NCI-H2171 treated with DMSO at 0.1 percent for 48 hours (cell line): ENCODE measurements around the gene KRT7.
A peak's percentile ranks its signal among the peaks of the same experiment; 100 is the strongest.
"Not testable (repeated sequence)": the region's sequence is repeated elsewhere in the genome, so short reads cannot be mapped to it uniquely, and the experiment has no call there.

ENCODE experiments used
- DNase-seq: peaks from one replicate; lab custom pipeline; 2025; lab: John Stamatoyannopoulos, UW

KRT7 gene

GRCh38 chr12:52278575-52279421, 45.8 kb downstream of the KRT7 start:
- peak; percentile 56 for DNase-seq

DNA sequence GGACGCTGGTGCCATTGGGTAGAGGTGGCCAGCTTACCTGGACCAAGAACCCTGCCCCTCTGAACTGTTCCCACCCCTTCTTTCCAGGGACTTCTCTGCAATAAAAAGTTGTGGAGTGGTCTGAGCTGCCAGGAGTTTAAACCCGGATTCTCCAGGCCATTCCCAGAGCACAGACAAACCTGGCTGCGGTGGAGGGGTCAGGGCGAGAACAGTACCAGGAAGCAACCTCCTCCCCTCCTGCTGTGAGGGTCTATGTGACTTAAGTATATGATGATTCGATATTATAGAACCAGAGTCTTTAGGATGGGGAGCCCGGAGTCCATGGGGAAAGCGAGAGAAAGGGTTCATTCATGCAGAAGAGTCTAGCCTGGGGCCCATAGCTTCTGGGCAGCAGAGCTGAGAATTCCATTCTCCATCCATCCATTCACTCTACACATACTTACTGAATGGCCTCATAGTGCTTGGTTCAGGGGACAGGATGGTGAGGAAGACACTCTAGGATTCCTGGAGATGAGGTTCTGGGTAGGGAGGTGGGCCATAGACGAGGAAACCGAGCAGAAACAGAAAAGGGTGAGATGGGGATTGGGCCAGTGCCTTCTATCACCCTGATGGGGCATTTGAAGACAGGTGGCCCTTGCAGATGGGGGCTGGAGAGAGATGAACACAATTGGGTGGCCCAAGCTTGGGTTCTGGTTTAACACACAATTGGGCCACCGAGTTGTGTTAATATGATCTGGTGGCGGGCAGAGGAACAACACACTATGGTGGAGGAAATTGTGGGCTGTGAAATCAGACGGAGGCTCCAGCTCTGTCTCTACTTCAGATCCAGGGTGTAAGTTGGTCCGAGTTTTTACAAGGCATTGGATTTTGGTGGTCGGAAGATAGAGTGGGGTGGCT, 46.6 kb downstream of the KRT7 start:
- DNase-seq, result no peak

- no peak for DNase-seq
These were observed 47.3 kb downstream of the KRT7 start for GRCh38 chr12:52280319-52280795.

DNA sequence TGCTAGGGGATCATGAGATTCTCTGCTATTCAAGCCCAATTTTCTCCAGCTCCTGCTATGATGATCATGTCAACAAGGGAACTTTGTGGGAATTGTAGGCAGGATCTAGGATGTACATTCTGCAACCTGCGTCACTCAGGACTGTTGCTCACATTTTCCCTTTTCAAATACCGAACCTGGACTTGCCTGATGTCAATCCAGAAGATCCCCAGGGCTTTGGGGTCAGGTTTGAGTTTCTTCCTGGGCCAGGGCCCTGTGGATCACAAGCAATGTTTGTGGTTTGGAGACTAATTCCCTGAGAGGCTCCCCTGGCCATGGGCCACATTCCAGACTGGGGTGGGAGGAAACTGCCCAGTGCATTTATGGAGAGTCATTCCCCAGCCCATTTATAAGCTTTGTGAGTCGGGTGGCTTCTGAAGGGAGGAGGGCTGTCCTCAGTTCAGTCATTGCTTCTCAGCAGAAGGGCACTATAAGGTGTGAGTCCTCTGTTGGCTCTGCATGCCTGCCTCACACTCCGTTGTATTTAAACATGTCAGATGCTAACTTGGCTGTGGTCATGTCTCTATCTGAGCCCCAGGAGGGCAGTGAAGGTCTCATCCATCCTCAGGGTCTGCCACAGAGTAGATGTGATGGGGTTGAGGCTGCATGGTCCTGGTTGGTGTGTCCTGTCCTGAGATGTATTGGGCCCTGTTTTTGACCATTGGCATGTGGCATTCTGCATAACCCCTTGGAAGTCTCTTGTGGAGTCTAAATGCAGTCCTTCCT, 47.9 kb downstream of the KRT7 start:
- no peak for DNase-seq

DNA sequence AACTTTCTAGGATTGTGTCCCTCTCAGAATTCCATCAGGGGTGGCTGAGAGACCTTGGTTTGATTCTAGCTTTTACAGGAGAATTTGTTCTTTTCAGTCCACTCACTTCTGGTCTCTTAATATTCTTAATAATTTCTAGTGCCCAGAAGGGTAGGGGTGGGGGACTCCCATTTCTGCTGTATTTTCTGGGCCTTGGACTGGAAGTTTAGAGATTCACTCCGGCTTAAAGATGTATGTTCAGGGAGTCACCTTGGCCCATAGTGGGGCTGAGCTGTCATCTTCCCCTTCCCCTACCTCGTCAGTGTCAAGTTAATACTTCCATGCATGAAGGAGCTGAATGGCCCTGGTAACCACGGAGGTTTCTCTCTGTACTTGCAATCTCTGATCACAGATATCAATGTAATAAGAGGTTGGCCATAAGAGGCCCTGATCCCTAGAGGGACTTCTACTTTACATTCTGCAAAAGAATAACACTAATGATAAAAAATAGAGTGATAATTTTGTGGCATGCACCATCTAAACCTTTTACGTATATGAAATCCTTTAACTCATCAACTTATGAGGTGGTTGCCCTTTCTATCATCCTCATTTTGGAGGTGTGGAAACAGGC, 51.6 kb downstream of the KRT7 start:
- DNase-seq, result no peak

DNA sequence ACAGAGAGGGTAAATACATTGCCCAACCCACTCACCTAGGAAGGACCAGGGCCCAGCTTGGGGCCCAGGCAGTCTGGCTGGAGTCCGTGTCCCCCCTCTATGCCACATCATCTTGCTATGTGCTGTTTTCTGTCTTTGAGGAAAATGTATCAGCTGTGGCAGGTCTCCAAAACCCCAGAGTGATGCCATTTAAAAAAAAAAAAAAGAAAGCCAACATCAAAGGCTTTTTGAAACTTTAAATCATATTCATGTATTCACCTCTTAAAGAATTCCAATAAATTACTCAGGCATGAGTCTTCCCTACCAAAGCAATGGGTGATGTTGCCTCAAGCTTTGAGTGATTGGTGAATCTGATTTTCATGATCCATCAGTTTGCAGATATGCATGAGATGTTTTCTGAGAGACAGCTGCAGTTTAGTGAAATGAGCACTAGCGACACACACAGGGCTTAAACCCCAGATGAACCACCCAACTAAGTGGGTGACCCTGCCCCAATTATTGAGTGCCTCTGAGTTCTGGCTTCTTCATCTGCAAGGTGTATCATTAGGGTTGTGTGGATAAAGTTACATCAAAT, 52.2 kb downstream of the KRT7 start:
- DNase-seq, result no peak

DNA sequence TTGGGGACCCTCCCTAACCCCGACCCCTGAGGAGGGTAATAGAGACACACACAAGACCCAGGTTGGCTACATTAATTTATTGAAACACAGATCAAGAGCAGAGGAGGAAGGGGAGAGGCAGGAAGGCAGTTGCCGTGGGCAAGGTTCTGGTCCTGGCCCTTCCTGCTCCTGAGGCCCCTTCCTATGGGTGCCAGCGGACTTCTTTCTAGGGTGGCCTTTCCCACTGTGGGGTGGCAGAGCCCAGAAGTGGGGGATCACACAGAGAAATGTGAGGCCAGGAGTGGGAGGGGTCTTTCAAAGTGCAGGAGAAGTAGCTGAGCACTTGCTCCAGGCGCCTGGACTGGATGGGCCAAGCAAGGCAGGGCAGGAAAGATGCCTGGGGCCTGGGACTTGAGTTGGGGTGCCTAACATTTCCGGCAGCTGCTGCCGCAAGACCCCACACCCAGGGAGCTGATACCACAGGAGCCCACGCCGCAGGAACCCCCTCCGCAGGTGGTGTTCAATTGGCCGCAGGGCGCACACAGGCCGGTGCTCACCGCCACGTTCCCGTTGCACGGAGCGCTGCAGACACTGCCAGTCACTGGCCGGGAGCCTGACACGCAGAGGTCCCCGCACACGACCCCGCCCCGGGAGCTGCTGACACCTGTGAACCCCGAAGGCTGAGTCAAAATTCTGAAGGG, 52.9 kb downstream of the KRT7 start:
- DNase-seq, result no peak

GRCh38 chr12:52286857-52287785, 54.1 kb downstream of the KRT7 start:
- DNase-seq, result not testable (repeated sequence)

- DNase-seq, result not testable (repeated sequence)
These were observed 55.1 kb downstream of the KRT7 start for GRCh38 chr12:52287816-52288805.

- peak; percentile 62 for DNase-seq
These were observed 57.6 kb downstream of the KRT7 start for GRCh38 chr12:52290483-52291134.

GRCh38 chr12:52291267-52291935, 58.4 kb downstream of the KRT7 start, which contains the start of gene KRT81:
KRT81 (minus strand) TSS chr12:52291534; CDS start chr12:52291465, 69 bp downstream.
- peak; percentile 66 for DNase-seq

DNA sequence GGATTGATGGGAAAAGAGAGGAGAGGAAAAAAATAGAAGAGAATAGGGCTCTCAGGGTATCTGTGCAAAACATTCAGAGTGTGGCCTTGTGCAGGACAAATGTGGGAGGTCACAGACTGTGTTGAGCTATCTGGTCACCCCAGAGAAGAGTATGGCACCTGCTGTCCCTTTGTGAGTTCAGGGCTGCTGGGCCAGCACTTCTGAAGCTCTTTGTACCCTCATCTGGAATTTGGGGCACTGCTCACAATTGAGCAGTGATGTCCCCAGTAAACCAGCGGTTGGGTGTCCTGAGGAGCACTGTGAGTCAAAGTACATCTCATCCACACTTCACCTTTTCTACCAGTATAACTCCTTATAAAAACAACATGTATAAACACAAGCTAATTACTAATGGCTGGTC, 60.9 kb downstream of the KRT7 start:
- no peak for DNase-seq

DNA sequence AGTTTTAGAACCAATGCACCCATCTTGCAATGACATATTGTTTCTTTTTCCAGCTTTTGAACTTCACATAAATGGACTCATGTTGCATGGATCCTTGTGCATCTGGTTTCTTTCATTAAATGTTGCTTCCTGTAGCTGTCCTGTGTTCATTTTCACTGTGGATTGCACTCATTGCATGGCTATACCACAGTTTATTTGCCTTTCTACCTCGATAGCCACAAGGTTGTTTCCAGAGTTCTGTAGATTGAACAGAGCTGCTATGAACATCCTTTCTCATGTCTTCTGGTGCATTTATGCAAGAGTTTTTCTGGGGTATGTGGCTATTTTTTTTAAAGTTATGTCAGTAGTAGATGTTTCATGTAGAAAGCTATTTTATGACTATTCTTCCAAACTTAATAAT, 61.8 kb downstream of the KRT7 start:
- DNase-seq, result no peak

DNA sequence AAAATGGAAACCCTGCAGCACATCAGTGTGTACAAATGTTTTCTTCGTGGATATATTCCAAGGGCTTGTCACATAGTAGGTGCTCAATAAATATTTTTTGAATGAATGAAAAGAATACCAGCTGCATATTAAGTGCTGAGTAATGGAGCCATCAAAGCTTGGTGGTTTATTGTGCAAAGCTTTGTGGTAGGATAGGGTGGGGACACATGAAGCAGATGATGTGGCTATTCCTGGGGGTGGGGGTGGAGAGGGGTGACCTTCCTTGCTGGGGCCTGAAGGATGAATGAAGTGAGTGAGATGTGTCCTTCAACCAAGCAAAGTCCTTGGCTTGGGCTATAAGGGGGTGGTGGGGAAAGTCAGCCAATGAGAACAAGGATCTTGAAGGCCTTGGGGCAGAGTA, 62.6 kb downstream of the KRT7 start:
- DNase-seq, result no peak

- DNase-seq, result no peak
These were observed 63.7 kb downstream of the KRT7 start for GRCh38 chr12:52296572-52297215.
